PFSK-1 (cell line): Measurements from ENCODE around the gene FAM9A.

Experiments
- POLR2AphosphoS5 ChIP-seq: IDR thresholded peaks from 2 replicates; pipeline ENCODE4 v1.6.1; 2012; ENCODE audit warnings: low read depth, mild to moderate bottlenecking, control low read depth, low read length, moderate library complexity
- SIN3A ChIP-seq: IDR thresholded peaks from 2 replicates; pipeline ENCODE4 v1.6.1; 2012; ENCODE audit warnings: mild to moderate bottlenecking, low read length, moderate library complexity, borderline replicate concordance; ENCODE audit not compliant: insufficient read depth
- TAF1 ChIP-seq: IDR thresholded peaks from 2 replicates; pipeline ENCODE4 v1.6.1; 2012; ENCODE audit warnings: low read length, control low read depth, borderline replicate concordance; ENCODE audit not compliant: insufficient read depth

DNA sequence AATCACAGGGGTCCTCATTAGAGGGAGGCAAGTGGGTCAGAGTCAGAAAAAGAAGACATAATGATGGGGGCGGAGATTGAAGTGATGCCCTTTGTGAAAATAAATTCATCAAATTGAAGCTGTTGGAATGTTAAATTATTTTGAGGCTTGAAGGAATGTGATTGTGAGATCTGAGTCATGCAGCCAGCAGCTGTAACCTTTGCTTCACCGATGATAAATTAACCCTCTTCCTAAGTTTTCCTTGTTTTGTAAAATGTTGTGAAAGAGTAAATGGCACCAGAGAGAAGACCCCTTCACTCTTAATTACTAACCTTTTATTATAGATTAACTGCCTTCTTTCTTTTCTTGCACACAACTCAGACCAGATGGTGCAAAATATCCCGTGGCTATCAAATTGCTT is 47.7 kb upstream of the FAM9A start:
- TF ChIP-seq POLR2AphosphoS5 (no peak), SIN3A (no peak), TAF1 (no peak)
